Esophagus squamous epithelium (tissue), 4 donors: Measurements from ENCODE around the gene TMEM53.

ENCODE experiments used
- CTCF ChIP-seq, 6 experiments: fragments of 450-650 bp in 4 of 6; fragments of 200-600 bp in 2 of 6; sonication (generic) in 2 of 6; IDR thresholded peaks; one replicate each; pipeline ENCODE4 v1.5.1; 2016 to 2019; ENCODE audit warnings: antibody characterized with exemption in 6 of 6, mild to moderate bottlenecking in 4 of 6, moderate library complexity in 4 of 6
- POLR2A ChIP-seq, 4 donors: fragments of 450-650 bp; IDR thresholded peaks; one replicate each; pipeline ENCODE4 v1.6.1; 2017; ENCODE audit warnings: antibody characterized with exemption in 4 of 4, mild to moderate bottlenecking in 4 of 4, moderate library complexity in 3 of 4

- TF ChIP-seq POLR2A (IDR thresholded peaks at IDR 0.05) (no peak), CTCF (IDR thresholded peaks at IDR 0.05) (no peak)
Observed at GRCh38 chr1:44632598-44632997, 41.7 kb downstream of the TMEM53 start.
